Adipocyte (in vitro differentiated cells): ENCODE data around the gene DENND1C.

Source experiments
- DNase-seq: peaks from one replicate; pipeline ENCODE4 v3.0.0-alpha.2; 2015; ENCODE audit warnings: low read depth
- H3K27me3 ChIP-seq: replicated peaks from 2 replicates; pipeline ENCODE4 v1.7.0; 2013; ENCODE audit warnings: mild to moderate bottlenecking, low read length, moderate library complexity; ENCODE audit not compliant: control insufficient read depth, insufficient read depth
- H3K36me3 ChIP-seq: 2 replicates; pipeline ENCODE4 v1.7.0; 2013; ENCODE audit warnings: low read length, mild to moderate bottlenecking, moderate library complexity; ENCODE audit not compliant: control insufficient read depth, insufficient read depth, severe bottlenecking
- H3K4me1 ChIP-seq: 2 replicates; pipeline ENCODE4 v1.7.0; 2013; ENCODE audit warnings: mild to moderate bottlenecking, low read length, moderate library complexity; ENCODE audit not compliant: control insufficient read depth, insufficient read depth
- H3K4me3 ChIP-seq: 2 replicates; pipeline ENCODE4 v1.7.0; 2013; ENCODE audit warnings: mild to moderate bottlenecking, low read length, moderate library complexity
- H3K9ac ChIP-seq: 2 replicates; pipeline ENCODE4 v1.7.0; 2013; ENCODE audit warnings: mild to moderate bottlenecking, low read length, moderate library complexity
- H3K9me3 ChIP-seq: 2 replicates; pipeline ENCODE4 v1.7.0; 2013; ENCODE audit warnings: mild to moderate bottlenecking, low read length, moderate library complexity; ENCODE audit not compliant: control insufficient read depth

The DENND1C gene

GRCh38 chr19:6489278-6490061 is 7.9 kb upstream of the DENND1C start:
- Histone ChIP-seq H3K4me3 (no peak overlapping the region), H3K4me1 (peaks cover 3% of the 10 kb centered on the region), H3K9ac (no peak overlapping the region), H3K9me3 (peaks cover 12% of the 10 kb centered on the region), H3K27me3 (peaks cover 15% of the 10 kb centered on the region), H3K36me3 (no peaks in the 10 kb centered on the region)
- DNase-seq: no peak

- Histone ChIP-seq H3K4me1 (peaks cover 3% of the 10 kb centered on the region), H3K9me3 (no peaks in the 10 kb centered on the region), H3K27me3 (peaks cover 12% of the 10 kb centered on the region), H3K4me3 (no peak overlapping the region), H3K9ac (no peak overlapping the region), H3K36me3 (no peaks in the 10 kb centered on the region)
- no peak for DNase-seq
Measured at GRCh38 chr19:6484831-6485230, 3.2 kb upstream of the DENND1C start.

DNA sequence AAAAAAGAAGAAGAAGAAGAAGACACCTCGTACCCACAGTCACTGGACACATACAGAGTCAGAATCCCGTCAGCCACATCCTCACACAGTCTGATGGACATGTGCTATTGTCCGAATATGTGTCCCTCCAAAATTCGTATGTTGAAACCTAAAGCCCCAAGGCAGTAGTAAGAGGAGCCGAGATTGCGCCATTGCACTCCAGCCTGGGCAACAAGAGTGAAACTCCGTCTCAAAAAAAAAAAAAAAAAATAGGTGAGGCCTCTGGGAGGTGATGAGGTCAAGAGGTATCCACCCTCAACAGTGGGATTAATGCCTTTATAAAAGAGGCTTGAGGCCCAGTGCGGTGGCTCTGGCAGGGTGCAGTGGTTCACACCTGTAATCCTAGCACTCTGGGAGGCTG is 2.6 kb upstream of the DENND1C start:
- no peak for DNase-seq
- H3K36me3 ChIP-seq: no peaks in the 10 kb centered on the region
- peaks cover 7% of the 10 kb centered on the region for H3K27me3 ChIP-seq
- no peaks in the 10 kb centered on the region for H3K9me3 ChIP-seq
- H3K4me1 ChIP-seq: peaks cover 3% of the 10 kb centered on the region
- H3K4me3 ChIP-seq: no peak overlapping the region
- no peak overlapping the region for H3K9ac ChIP-seq

DNA sequence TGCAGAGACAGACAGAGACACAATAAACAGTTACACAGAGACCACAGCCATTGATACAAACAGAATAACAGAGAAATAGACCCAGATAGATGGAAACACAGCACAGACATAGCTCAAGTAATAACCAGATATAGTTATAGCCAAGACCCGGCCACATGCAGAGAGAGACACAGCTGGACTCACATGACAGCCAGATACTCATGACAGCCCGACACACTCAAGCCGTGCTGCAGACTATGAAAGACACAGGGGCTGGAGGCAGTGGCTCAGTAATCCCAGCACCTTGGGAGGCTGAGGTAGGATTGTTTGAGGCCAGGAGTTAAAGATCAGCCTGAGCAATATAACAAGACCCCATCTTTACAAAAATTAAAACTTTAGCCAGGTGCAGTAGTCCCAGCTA is 1.6 kb upstream of the DENND1C start:
- no peaks in the 10 kb centered on the region for H3K36me3 ChIP-seq
- peaks cover 3% of the 10 kb centered on the region for H3K4me1 ChIP-seq
- no peak overlapping the region for H3K4me3 ChIP-seq
- no peak overlapping the region for H3K9ac ChIP-seq
- peaks cover 6% of the 10 kb centered on the region for H3K27me3 ChIP-seq
- no peaks in the 10 kb centered on the region for H3K9me3 ChIP-seq
- DNase-seq: no peak

GRCh38 chr19:6482343-6482686 is 728 bp upstream of the DENND1C start:
- H3K27me3 ChIP-seq: peaks cover 6% of the 10 kb centered on the region
- no peaks in the 10 kb centered on the region for H3K36me3 ChIP-seq
- H3K9me3 ChIP-seq: no peaks in the 10 kb centered on the region
- no peak for DNase-seq
- H3K4me3 ChIP-seq: no peak overlapping the region
- no peak overlapping the region for H3K9ac ChIP-seq
- H3K4me1 ChIP-seq: peaks cover 3% of the 10 kb centered on the region

DNA sequence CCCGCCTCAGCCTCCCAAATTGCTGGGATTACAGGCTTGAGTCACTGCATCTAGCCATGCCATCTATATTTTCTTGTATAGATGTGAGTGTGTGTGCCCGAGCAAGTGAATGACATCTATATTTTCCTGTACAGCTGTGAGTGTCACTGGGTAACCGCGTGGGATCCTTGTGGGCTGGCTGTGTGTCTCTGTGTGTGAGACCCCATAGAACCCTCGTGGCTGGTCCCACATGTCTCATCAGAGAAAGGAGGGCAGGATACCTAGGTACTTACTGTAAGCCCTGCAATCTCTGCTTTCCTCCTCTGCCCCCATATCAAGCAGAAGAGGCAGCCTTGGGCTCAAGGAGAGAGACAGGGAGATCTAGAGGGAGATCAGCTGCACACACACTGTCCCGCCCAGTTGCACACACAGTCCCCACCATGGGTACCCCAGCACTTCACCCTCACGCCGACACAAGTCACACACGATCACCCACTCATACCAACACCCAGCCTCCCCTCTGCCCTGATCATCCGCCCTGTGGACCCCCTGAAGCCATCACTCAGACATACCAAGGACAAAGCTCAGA is 655 bp downstream of the DENND1C start:
- Histone ChIP-seq H3K9me3 (no peaks in the 10 kb centered on the region), H3K4me3 (no peak overlapping the region), H3K27me3 (peaks cover 18% of the 10 kb centered on the region), H3K36me3 (no peaks in the 10 kb centered on the region), H3K9ac (no peak overlapping the region), H3K4me1 (peaks cover 3% of the 10 kb centered on the region)
- no peak for DNase-seq

GRCh38 chr19:6479836-6480398 is 1.7 kb downstream of the DENND1C start:
- H3K9me3 ChIP-seq: no peaks in the 10 kb centered on the region
- H3K4me1 ChIP-seq: no peaks in the 10 kb centered on the region
- H3K4me3 ChIP-seq: no peak overlapping the region
- H3K27me3 ChIP-seq: peaks cover 27% of the 10 kb centered on the region
- H3K36me3 ChIP-seq: no peaks in the 10 kb centered on the region
- no peak overlapping the region for H3K9ac ChIP-seq
- DNase-seq: no peak

GRCh38 chr19:6478815-6479214 is 2.8 kb downstream of the DENND1C start:
- H3K9me3 ChIP-seq: no peaks in the 10 kb centered on the region
- DNase-seq: no peak
- no peak overlapping the region for H3K4me3 ChIP-seq
- no peak overlapping the region for H3K9ac ChIP-seq
- peaks cover 27% of the 10 kb centered on the region for H3K27me3 ChIP-seq
- H3K36me3 ChIP-seq: no peaks in the 10 kb centered on the region
- H3K4me1 ChIP-seq: no peaks in the 10 kb centered on the region

- DNase-seq: no peak
- Histone ChIP-seq H3K9me3 (no peaks in the 10 kb centered on the region), H3K9ac (no peak overlapping the region), H3K36me3 (no peaks in the 10 kb centered on the region), H3K4me1 (no peaks in the 10 kb centered on the region), H3K27me3 (peaks cover 25% of the 10 kb centered on the region), H3K4me3 (no peak overlapping the region)
Measured at GRCh38 chr19:6476896-6477431, 4.6 kb downstream of the DENND1C start.

DNA sequence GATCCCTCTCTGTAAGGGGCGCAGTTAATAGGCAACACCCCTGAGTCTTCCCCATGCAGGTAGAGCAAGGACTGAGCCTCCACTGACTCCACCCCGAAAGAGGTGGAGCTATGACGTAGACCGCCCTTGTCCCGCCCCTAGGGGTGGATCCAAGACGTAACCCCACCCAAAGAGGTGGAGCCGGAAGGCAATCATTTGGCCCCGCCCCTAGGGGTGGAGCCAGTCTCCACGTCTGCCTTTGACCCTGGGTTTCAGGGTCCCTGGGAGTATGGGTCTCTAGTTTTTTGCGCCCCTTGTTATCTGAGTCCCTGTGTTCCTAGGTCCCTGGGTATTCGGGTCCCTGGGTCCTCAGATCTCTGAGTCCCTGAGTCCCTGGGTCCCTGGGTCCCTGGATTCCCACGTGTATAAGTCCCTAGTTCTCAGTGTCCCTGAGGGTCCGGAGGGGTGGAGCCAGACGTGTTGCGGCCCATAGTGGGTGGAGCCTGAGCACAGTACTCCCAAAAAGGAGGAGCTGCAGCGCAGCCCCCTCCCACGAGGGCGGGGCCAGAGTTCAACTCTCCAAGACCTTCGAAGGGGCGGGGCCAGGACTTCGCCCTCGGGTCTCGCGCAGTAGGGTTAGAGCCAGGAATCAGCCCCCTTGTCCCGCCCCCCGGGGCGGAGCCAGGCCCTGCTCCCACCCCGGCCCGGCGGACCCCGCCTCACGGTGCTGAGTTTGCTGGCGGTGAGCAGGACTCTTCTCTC is 5.3 kb downstream of the DENND1C start:
- no peaks in the 10 kb centered on the region for H3K4me1 ChIP-seq
- no peak overlapping the region for H3K4me3 ChIP-seq
- H3K9ac ChIP-seq: no peak overlapping the region
- H3K27me3 ChIP-seq: peaks cover 24% of the 10 kb centered on the region
- DNase-seq: peak; percentile 52
- no peaks in the 10 kb centered on the region for H3K9me3 ChIP-seq
- no peaks in the 10 kb centered on the region for H3K36me3 ChIP-seq
